K562 (cell line): ENCODE data around the gene B3GAT1.

Experiments used
- BRCA1 ChIP-seq, 2 experiments: fragments of 450-650 bp in 1 of 2; sonication (generic) in 1 of 2; formaldehyde crosslinking in 1 of 2; IDR thresholded peaks; 2 replicates each; pipeline versions ENCODE4 v1.5.0 to v1.6.1; 2017 to 2020; ENCODE audit warnings: mild to moderate bottlenecking in 1 of 2, missing genetic modification reagents in 1 of 2
- CBX5 ChIP-seq: IDR thresholded peaks from 2 replicates; pipeline ENCODE4 v1.6.1; 2014; ENCODE audit warnings: low read depth, borderline replicate concordance
- ESRRB ChIP-seq: fragments of 250-450 bp; sonication (Bioruptor Pico); IDR thresholded peaks from 2 replicates; pipeline ENCODE4 v1.5.0; 2020; ENCODE audit warnings: mild to moderate bottlenecking, moderate library complexity, borderline replicate concordance
- EWSR1 ChIP-seq: fragments of 450-650 bp; IDR thresholded peaks from 2 replicates; pipeline ENCODE4 v1.6.1; 2018; ENCODE audit warnings: borderline replicate concordance, mild to moderate bottlenecking, low read depth, moderate library complexity; ENCODE audit not compliant: partially characterized antibody
- MED1 ChIP-seq: sonication (generic); formaldehyde crosslinking; IDR thresholded peaks from 2 replicates; pipeline ENCODE4 v1.8.1; 2023; ENCODE audit warnings: missing genetic modification reagents, borderline replicate concordance
- POLR2A ChIP-seq: fragments of 450-650 bp; conservative IDR thresholded peaks from 2 replicates; pipeline ENCODE4 v1.6.1; 2016
- POLR2AphosphoS5 ChIP-seq: IDR thresholded peaks from 2 replicates; pipeline ENCODE4 v1.6.1; 2011; ENCODE audit warnings: mild to moderate bottlenecking, low read depth, low read length, moderate library complexity; ENCODE audit not compliant: control insufficient read depth, insufficient read depth
- RUNX1 ChIP-seq: sonication (generic); IDR thresholded peaks from 2 replicates; pipeline ENCODE4 v1.6.1; 2016; ENCODE audit warnings: antibody characterized with exemption, low read depth
- SPI1 ChIP-seq: IDR thresholded peaks from 2 replicates; pipeline ENCODE4 v1.6.1; 2011; ENCODE audit warnings: low read depth, low read length, control low read depth, borderline replicate concordance
- TCF7L2 ChIP-seq: fragments of 150-350 bp; IDR thresholded peaks from 2 replicates; pipeline ENCODE4 v1.6.1; 2016; ENCODE audit warnings: low read depth, mild to moderate bottlenecking, low read length, moderate library complexity
- TF ChIP-seq, protein P1 (sequence below), 3 experiments: IDR thresholded peaks in 2 of 3; conservative IDR thresholded peaks in 1 of 3; 2 replicates each; pipeline ENCODE4 v1.5.1; 2011 to 2012; ENCODE audit warnings: low read length in 3 of 3, mild to moderate bottlenecking in 3 of 3, control low read depth in 2 of 3, improper control_type of control experiment in 1 of 3, inconsistent platforms in 1 of 3, low read depth in 1 of 3, mixed read lengths in 1 of 3, moderate library complexity in 1 of 3; ENCODE audit not compliant: insufficient read depth in 2 of 3

DNA sequence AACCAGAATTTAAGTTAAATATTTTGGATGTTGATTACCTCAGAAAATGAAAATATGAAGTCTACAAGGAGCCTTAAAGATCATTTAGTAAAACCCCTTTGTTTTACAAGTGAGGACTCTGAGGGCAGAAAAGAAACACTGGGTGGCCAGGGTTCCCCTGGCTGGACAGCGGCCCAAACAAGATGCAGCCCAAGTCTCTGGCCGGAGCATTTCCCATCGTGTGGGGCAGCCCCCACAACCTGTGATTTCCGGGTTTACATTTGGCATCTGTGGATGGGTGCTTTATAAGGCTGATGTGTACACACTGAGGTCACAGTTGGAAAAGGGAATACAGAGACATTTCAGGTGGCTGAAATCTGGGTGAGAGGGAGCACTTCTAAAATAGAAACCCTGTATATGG lies 28.8 kb upstream of the B3GAT1 start:
- TF ChIP-seq BRCA1 (IDR thresholded peaks at IDR 0.05) (no peak), BRCA1 (CRISPR knock-in tag; IDR thresholded peaks at IDR 0.05) (no peak), EWSR1 (no peak), TCF7L2 (no peak), POLR2A (no peak), RUNX1 (no peak), ESRRB (CRISPR knock-in tag) (no peak), POLR2AphosphoS5 (no peak), SPI1 (no peak), MED1 (CRISPR knock-in tag) (no peak), CBX5 (no peak)
- TF ChIP-seq, protein P1, sequence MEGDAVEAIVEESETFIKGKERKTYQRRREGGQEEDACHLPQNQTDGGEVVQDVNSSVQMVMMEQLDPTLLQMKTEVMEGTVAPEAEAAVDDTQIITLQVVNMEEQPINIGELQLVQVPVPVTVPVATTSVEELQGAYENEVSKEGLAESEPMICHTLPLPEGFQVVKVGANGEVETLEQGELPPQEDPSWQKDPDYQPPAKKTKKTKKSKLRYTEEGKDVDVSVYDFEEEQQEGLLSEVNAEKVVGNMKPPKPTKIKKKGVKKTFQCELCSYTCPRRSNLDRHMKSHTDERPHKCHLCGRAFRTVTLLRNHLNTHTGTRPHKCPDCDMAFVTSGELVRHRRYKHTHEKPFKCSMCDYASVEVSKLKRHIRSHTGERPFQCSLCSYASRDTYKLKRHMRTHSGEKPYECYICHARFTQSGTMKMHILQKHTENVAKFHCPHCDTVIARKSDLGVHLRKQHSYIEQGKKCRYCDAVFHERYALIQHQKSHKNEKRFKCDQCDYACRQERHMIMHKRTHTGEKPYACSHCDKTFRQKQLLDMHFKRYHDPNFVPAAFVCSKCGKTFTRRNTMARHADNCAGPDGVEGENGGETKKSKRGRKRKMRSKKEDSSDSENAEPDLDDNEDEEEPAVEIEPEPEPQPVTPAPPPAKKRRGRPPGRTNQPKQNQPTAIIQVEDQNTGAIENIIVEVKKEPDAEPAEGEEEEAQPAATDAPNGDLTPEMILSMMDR (IDR thresholded peaks at IDR 0.05 in 2 of 3, conservative IDR thresholded peaks at IDR 0.05 in 1 of 3; ENCODE audit: insufficient read depth in 2 of 3, low read depth in 1 of 3, low read length in 3 of 3): no peak
